GM12878 (cell line): Measurements from ENCODE around the gene EHD4. TPM values are rescaled to one million over a fixed set of nuclear protein-coding genes. Genes with fewer than 3 reads are reported as not detected.

Source experiments
- ATAC-seq: fragments of 200-7000 bp; cut with Tn5 transposase; 3 replicates; pipeline ENCODE4 v1.9.1; 2020; ENCODE audit warnings: mild to moderate bottlenecking, moderate library complexity
- BruUV-seq: library from RNA; stranded (reverse); fragments of 400-500 nt; replicated peaks from 2 replicates; lab custom pipeline; 2021; lab: Mats Ljungman, UMichigan
- CTCF ChIA-PET: fragments of 300-600 bp; sonication (Branson Sonifier 250); formaldehyde crosslinking; extraction: SDS; loops from one replicate; lab custom pipeline; 2021; ENCODE audit warnings: inconsistent platforms; lab: Yijun Ruan, JAX
- POLR2A ChIA-PET: fragments of 350-600 bp; formaldehyde crosslinking; extraction: SDS; loops from one replicate; lab custom pipeline; 2021; ENCODE audit warnings: inconsistent platforms; lab: Charles Lee
- RAD21 ChIA-PET: fragments of 300-600 bp; sonication (Branson Sonifier 250); formaldehyde crosslinking; loops from one replicate; lab custom pipeline; 2023; ENCODE audit warnings: antibody characterized with exemption; ENCODE audit not compliant: unreplicated experiment; lab: Charles Lee
- SMC1A ChIA-PET: fragments of 300-600 bp; sonication (Branson Sonifier 250); formaldehyde crosslinking; loops from one replicate; lab custom pipeline; 2023; ENCODE audit not compliant: unreplicated experiment, uncharacterized antibody; lab: Charles Lee
- DNase-seq: peaks from one replicate; pipeline ENCODE4 v3.0.0-alpha.2; 2011; ENCODE audit warnings: low read depth, low spot score
- FAIRE-seq: peaks from 3 replicates; lab custom pipeline; 2011; peaks lifted over from hg19 to GRCh38; lab: Jason Lieb, UNC
- H2AFZ ChIP-seq: 2 replicates; pipeline ENCODE4 v1.6.0; 2011; ENCODE audit warnings: low read depth, low read length, control low read depth; ENCODE audit not compliant: control insufficient read depth
- H3K27ac ChIP-seq: 2 replicates; pipeline ENCODE4 v1.5.1; 2011; ENCODE audit warnings: control low read depth; ENCODE audit not compliant: control insufficient read depth, insufficient read depth
- H3K27me3 ChIP-seq, 2 experiments: replicated peaks in 1 of 2; 2 replicates each; pipeline versions ENCODE4 v1.6.0 to v1.6.1; 2011; ENCODE audit warnings: low read length in 1 of 2; ENCODE audit not compliant: control insufficient read depth in 2 of 2, insufficient read depth in 2 of 2
- H3K36me3 ChIP-seq, 2 experiments: 2 replicates each; pipeline ENCODE4 v1.5.1; 2011; ENCODE audit warnings: low read length in 1 of 2; ENCODE audit not compliant: control insufficient read depth in 2 of 2, insufficient read depth in 2 of 2
- H3K4me1 ChIP-seq: 2 replicates; pipeline ENCODE4 v1.6.1; 2011; ENCODE audit warnings: mild to moderate bottlenecking, low read length, moderate library complexity, mixed read lengths; ENCODE audit not compliant: control insufficient read depth, insufficient read depth
- H3K4me2 ChIP-seq: 2 replicates; pipeline ENCODE4 v1.6.0; 2011; ENCODE audit warnings: control low read depth; ENCODE audit not compliant: control insufficient read depth, insufficient read depth
- H3K4me3 ChIP-seq: fragments of 200-600 bp; sonication (generic); 2 replicates; pipeline ENCODE4 v1.5.1; 2016
- H3K79me2 ChIP-seq: 2 replicates; pipeline ENCODE4 v1.6.0; 2011; ENCODE audit warnings: low read length; ENCODE audit not compliant: control insufficient read depth, insufficient read depth
- H3K9ac ChIP-seq: 2 replicates; pipeline ENCODE4 v1.8.0; 2011; ENCODE audit warnings: low read length, control low read depth, mixed read lengths; ENCODE audit not compliant: control insufficient read depth, insufficient read depth
- H3K9me3 ChIP-seq: replicated peaks from 3 replicates; pipeline ENCODE4 v1.5.1; 2011; ENCODE audit warnings: mild to moderate bottlenecking, low read length; ENCODE audit not compliant: control insufficient read depth, insufficient read depth
- H4K20me1 ChIP-seq: 2 replicates; pipeline ENCODE4 v1.6.0; 2011; ENCODE audit not compliant: control insufficient read depth, insufficient read depth
- BCL11A ChIP-seq: IDR thresholded peaks from 2 replicates; pipeline ENCODE4 v1.6.1; 2011; ENCODE audit warnings: low read depth, low read length
- BHLHE40 ChIP-seq, 2 experiments: fragments of 450-650 bp in 1 of 2; IDR thresholded peaks; 2 replicates each; pipeline ENCODE4 v1.6.1; 2011 to 2017; ENCODE audit warnings: low read depth in 2 of 2, borderline replicate concordance in 1 of 2, improper control_type of control experiment in 1 of 2, low read length in 1 of 2, mild to moderate bottlenecking in 1 of 2
- MAX ChIP-seq: IDR thresholded peaks from 2 replicates; pipeline ENCODE4 v1.6.1; 2012; ENCODE audit warnings: low read depth, low read length, improper control_type of control experiment
- ZNF384 ChIP-seq: IDR thresholded peaks from 2 replicates; pipeline ENCODE4 v1.6.1; 2012; ENCODE audit warnings: low read depth, mild to moderate bottlenecking, low read length, improper control_type of control experiment, borderline replicate concordance
- WGBS: methylation state at CpG from one replicate; pipeline ENCODE4 v1.1.6; 2016; ENCODE audit warnings: low lambda C conversion rate; ENCODE audit not compliant: insufficient replicate concordance, insufficient coverage; ENCODE audit errors: missing lambda C conversion rate; 5-methylcytosine and 5-hydroxymethylcytosine counted together
- in situ Hi-C: fragments of 300-500 bp; cut with MboI; formaldehyde crosslinking; loops from 9 replicates; pipeline ENCODE4 v1.14.3; 2018; ENCODE audit warnings: mixed read lengths
- intact Hi-C: fragments of 100-400 bp; cut with micrococcal nuclease; formaldehyde crosslinking; loops from one replicate; pipeline ENCODE4 v1.14.2; 2022; ENCODE audit not compliant: unreplicated experiment
- polyA plus RNA-seq, 11 experiments: library from polyadenylated mRNA; depleted of rRNA in 4 of 11; unstranded in 6 of 11; stranded (reverse) in 5 of 11; fragments of >200 nt; fragmentation: Nextera tagmentation in 4 of 11; fragmentation: Illumina TruSeq in 1 of 11; extraction: Ambion mirVana in 4 of 11; extraction: Trizol in 1 of 11; gene quantifications; 1 replicate in 1 of 11; 2 replicates in 10 of 11; pipeline versions ENCODE4 v1.2.1 to v1.2.3, GENCODE V29; 2011 to 2016; ENCODE audit warnings: inconsistent platforms in 2 of 11, missing spikeins in 2 of 11, low read depth in 1 of 11
- total RNA-seq, 4 experiments: library from RNA; depleted of rRNA in 3 of 4; stranded (reverse); fragments of >200 nt in 3 of 4; fragmentation: Illumina TruSeq in 1 of 4; extraction: Trizol in 1 of 4; gene quantifications; 2 replicates each; pipeline versions ENCODE4 v1.2.1 to v1.2.3, GENCODE V29; 2013 to 2021
- TF ChIP-seq, protein P1 (sequence below): fragments of 450-650 bp; IDR thresholded peaks from 2 replicates; pipeline ENCODE4 v1.6.1; 2017; ENCODE audit warnings: mild to moderate bottlenecking
- TF ChIP-seq, protein P2 (sequence below): IDR thresholded peaks from 2 replicates; pipeline ENCODE4 v1.6.1; 2011; ENCODE audit warnings: low read depth, low read length, improper control_type of control experiment, borderline replicate concordance

Gene EHD4
- total and polyA plus RNA-seq, 10 of the 15 experiments (the other 5 are each of a cell fraction or from before 2014, with no cell fraction given): 4.2 to 62.9 (median 44.7) TPM

DNA sequence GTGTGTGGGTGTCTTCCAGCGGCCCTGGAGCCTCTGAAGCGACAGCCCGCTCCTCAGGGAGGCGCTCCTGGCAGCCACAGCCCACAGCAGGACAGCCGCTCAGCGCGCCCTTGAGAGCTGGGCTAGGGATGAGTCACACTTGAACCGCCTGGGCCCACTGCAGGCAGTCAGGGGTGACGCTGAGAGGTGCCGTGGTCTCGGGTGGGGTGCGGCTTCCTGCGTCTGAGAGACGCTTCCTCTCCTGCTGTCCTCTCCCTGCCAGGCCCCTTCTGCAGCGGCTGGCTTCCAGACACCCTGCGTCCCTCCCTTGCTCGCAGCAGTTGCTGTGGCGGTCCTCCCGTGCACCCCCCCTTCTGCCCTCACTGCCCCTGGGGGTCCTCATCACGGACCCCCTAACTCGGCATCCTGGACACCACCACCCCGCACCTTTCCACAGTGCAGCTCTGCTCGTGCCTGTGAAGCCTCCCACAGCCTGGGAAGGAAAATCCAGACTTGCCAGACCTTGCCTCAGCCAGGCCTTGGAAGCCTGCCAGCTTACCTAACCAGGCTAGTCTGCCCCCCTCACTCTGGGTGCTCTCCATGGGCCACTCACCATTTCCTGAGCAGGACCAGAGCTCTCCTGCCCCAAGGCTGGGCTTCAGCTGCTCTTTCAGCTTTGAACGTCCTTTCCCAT is 77.4 kb downstream of the EHD4 start (continued):
- no peak for TF ChIP-seq BCL11A
- TF ChIP-seq, protein P1, sequence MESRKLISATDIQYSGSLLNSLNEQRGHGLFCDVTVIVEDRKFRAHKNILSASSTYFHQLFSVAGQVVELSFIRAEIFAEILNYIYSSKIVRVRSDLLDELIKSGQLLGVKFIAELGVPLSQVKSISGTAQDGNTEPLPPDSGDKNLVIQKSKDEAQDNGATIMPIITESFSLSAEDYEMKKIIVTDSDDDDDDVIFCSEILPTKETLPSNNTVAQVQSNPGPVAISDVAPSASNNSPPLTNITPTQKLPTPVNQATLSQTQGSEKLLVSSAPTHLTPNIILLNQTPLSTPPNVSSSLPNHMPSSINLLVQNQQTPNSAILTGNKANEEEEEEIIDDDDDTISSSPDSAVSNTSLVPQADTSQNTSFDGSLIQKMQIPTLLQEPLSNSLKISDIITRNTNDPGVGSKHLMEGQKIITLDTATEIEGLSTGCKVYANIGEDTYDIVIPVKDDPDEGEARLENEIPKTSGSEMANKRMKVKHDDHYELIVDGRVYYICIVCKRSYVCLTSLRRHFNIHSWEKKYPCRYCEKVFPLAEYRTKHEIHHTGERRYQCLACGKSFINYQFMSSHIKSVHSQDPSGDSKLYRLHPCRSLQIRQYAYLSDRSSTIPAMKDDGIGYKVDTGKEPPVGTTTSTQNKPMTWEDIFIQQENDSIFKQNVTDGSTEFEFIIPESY: no peak

DNA sequence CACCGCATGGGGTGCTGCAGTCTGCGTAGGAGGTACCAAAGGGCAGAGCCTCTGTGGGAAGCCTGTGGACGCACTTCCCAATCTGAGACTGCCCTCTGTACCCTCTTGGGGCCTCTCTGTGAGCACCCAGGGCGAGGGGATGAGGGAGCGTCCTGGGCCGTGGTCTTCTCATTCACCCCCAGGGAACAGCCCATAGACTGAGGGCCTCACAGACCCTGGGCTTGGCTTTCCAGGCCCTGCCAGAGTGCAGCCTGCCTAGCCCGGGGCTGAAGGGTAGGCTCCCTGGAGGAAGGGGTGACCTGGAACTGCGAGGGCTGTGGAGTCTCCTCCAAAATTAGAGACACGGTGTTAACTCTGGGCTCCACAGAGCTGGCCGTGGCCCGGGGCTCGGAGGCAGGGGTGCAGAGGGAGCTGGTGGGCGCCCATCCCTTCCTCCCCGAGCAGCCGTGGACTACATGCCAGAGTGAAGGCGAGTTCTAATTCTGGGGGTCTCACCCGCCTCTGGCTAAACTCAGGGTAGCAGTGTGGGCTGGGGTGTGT is 78.0 kb downstream of the EHD4 start:
- intact Hi-C loops: no loop called here
- Histone ChIP-seq H3K4me2 (peak overlapping the region; percentile 28), H3K79me2 (no peaks in the 10 kb centered on the region), H3K9ac (no peak overlapping the region), H3K4me3 (no peak overlapping the region; the same call in 1 of the 2 replicates), H3K27me3 (no peaks in the 10 kb centered on the region), H3K9me3 (no peaks in the 10 kb centered on the region), H4K20me1 (no peaks in the 10 kb centered on the region), H2AFZ (no peak overlapping the region; the same call in 1 of the 2 replicates), H3K36me3 (peaks cover 2 to 6% of the 10 kb centered on the region in 2 experiments; a peak in 3 of 4 replicates), H3K4me1 (peaks cover 15% of the 10 kb centered on the region), H3K27ac (no peak overlapping the region)
- FAIRE-seq (no peak), DNase-seq (no peak), ATAC-seq (no peak; the same call in 1 of the 3 replicates)
- RAD21 ChIA-PET: interaction anchor here (1.3 kb wide), 1 partner anchor 10 kb away, joined by 6 read pairs; no protein-coding TSS in a partner anchor
- no TSS peak for BruUV-seq
- CTCF ChIA-PET: interaction anchor here (0.6 to 2.6 kb wide), 4 partner anchors 9 to 134 kb away, joined by 3 to 16 read pairs (median 6); no protein-coding TSS in a partner anchor
- in situ Hi-C loops: no loop called here
- WGBS: 30% methylated on average over 17 of the region's 17 CpGs
- SMC1A ChIA-PET: interaction anchor here (1.2 kb wide), 1 partner anchor 169 kb away, joined by 3 read pairs; no protein-coding TSS in a partner anchor
- POLR2A ChIA-PET: no interaction called here
- TF ChIP-seq, protein P2, sequence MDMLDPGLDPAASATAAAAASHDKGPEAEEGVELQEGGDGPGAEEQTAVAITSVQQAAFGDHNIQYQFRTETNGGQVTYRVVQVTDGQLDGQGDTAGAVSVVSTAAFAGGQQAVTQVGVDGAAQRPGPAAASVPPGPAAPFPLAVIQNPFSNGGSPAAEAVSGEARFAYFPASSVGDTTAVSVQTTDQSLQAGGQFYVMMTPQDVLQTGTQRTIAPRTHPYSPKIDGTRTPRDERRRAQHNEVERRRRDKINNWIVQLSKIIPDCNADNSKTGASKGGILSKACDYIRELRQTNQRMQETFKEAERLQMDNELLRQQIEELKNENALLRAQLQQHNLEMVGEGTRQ: no peak
- TF ChIP-seq BHLHE40 (IDR thresholded peaks at IDR 0.05; ENCODE audit: borderline replicate concordance in 1 of 2, low read depth in 2 of 2, low read length in 1 of 2) (no peak), ZNF384 (no peak), MAX (0 out of 2 replicates have a peak, but pooled peaks have one; percentile 12)
